Epithelial cell of esophagus (primary cell): ENCODE results near the gene ALDOC.
"Not testable (repeated sequence)": the region's sequence is repeated elsewhere in the genome, so short reads cannot be mapped to it uniquely, and the experiment has no call there.

Experiments used
- DNase-seq: peaks from one replicate; pipeline ENCODE4 v3.0.0; 2010; ENCODE audit warnings: low read depth
- H3K4me3 ChIP-seq: 2 replicates; pipeline ENCODE4 v1.5.1; 2011; ENCODE audit warnings: mild to moderate bottlenecking, low read length, control low read depth
- CTCF ChIP-seq: IDR thresholded peaks from 2 replicates; pipeline ENCODE4 v1.5.1; 2011; ENCODE audit warnings: low read depth, mild to moderate bottlenecking, low read length, control low read depth, inconsistent platforms; ENCODE audit not compliant: insufficient read depth; ENCODE audit errors: missing control alignments

Gene ALDOC

GRCh38 chr17:28615260-28615940 is 38.7 kb upstream of the ALDOC start:
- no peak for TF ChIP-seq CTCF
- DNase-seq, result no peak
- no peak overlapping the region for H3K4me3 ChIP-seq

- no peak within 1 kb of the TSS for H3K4me3 ChIP-seq
- no peak for TF ChIP-seq CTCF
- no peak for DNase-seq
Measured at GRCh38 chr17:28613931-28614381, 37.3 kb upstream of the ALDOC start, which contains the start of gene RSKR. Gene RSKR, minus strand, starts transcription at chr17:28614185. Its CDS starts 24 bp downstream, at chr17:28614161.

- peak; percentile 71 for TF ChIP-seq CTCF
- no peak overlapping the region for H3K4me3 ChIP-seq
- peak; percentile 28 for DNase-seq
Measured at GRCh38 chr17:28612936-28613872, 36.5 kb upstream of the ALDOC start.

GRCh38 chr17:28612531-28612930 is 35.8 kb upstream of the ALDOC start:
- no peak for DNase-seq
- TF ChIP-seq CTCF, result no peak

GRCh38 chr17:28610376-28610775 is 33.7 kb upstream of the ALDOC start:
- H3K4me3 ChIP-seq, result no peak overlapping the region
- TF ChIP-seq CTCF, result no peak
- DNase-seq, result no peak

More at GRCh38 chr17:28612531-28612930, 35.8 kb upstream of the ALDOC start:
- no peak overlapping the region for H3K4me3 ChIP-seq

- not testable (repeated sequence) for H3K4me3 ChIP-seq, DNase-seq
Measured at GRCh38 chr17:28604031-28604430, 27.3 kb upstream of the ALDOC start.
